AG08395 (cell line): ENCODE data around the gene RALGDS.

Experiments used
- DNase-seq: peaks from one replicate; pipeline ENCODE4 v3.0.0; 2012; ENCODE audit warnings: mixed read lengths, low spot score

RALGDS gene

DNA sequence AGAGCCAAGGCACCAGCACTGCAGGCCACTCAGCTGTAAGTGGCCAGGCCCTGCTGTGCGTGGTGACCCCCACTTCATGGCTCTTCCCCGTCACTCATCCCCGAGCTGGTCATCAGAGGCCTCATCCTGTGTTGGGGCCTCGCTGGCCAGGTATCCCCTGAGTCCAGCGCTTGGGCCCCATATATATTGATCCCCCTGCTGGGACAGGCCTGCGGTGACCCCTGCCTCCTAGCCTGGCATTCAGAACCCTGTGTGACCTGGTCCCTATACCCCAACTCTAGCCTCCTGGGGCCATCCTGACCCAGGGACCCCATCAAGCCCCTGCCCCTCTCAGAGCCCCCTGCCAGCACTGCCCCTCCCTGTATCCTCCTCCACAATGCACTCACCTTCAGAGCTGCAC is 30.0 kb upstream of the RALGDS start:
- no peak for DNase-seq

DNA sequence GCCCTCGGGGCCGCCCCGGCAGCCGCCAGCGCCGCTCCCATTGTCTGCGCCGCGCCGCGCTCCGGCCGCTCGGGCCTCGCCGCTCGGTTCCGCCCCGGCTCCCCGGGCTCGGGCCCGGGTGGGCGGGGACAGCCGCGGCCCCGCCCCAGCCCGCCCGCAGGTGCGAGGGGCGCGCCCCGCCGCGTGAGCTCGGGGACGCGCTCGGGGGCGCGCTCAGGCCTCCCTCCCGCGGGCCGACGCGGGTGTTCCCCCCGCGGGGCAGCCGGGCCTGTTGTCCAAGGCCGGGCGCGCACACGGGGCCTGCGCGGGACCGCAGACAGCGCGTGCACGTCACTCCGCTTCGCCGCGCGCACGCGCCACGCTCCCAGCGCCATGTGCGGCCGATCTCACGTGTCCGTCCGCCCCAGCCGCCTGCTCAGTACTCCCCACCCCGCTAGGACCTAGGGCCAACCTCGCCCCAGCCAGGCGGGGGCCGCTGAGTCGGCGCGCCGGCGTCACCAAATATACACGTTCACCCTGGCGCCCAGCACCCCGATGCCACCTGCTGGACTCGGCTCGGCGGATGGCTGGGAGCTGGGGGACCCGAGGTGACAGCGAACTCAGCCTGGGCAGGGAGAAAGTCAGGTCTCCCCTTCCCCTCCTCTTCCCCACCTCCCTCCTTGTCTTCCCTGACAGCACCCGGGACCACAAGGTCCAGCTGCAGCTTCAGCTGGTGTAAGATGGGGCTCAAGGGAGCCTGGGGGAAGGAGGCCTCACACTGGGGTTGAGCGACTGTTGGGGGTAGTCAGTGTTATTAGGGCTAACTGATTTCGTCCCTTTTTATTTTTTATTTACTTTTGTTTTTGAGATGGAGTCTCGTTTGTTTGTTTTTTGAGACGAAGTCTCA is 28.3 kb upstream of the RALGDS start:
- DNase-seq, result peak; percentile 97

GRCh38 chr9:133148199-133149129 is 27.4 kb upstream of the RALGDS start:
- DNase-seq, result peak; percentile 45

- DNase-seq, result peak; percentile 70
Measured at GRCh38 chr9:133147412-133148198, 26.6 kb upstream of the RALGDS start.

GRCh38 chr9:133146746-133147411 is 25.8 kb upstream of the RALGDS start:
- DNase-seq, result no peak

DNA sequence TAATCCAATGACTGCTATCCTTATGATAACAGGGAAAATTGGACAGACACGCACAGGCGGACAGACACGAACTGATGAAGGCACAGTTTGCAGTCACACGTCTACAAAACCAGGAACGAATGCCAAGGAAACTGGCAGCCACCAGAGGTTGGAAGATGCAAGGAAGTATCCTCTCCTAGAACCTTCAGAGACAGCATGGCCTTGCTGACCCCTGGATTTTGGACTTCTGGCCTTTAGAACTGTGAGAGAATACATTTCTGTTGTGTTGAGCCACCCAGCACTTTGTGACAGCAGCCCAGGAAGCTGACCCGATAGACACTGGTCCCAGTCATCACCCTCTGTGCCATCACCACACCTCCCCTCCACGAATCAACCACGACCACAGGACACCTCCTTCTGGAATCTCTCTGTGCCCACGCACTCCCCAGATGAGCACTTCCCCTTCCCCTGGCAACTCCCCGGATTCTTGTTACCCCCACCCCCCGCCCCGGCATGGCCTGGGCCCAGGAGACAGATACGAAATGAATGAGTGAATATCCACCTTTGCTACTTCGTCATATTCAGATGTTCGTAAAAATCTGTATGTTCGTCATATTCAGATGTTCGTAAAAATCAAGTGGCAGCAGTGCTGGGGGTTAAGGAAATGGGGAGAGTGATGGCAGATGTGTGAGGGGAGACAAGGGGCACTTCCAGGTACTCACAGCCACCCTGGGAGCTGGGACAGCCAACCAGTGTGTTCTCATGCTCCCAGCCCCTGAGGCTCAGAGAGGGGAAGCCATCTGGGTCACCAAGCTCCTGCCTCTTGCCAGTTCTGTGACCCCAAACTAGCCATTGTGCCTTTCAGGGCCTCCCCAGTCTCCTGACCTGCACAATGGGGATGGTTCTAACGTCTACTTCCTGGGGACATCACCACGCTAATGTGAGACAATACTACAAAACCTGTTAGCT is 24.1 kb upstream of the RALGDS start:
- DNase-seq, result no peak

DNA sequence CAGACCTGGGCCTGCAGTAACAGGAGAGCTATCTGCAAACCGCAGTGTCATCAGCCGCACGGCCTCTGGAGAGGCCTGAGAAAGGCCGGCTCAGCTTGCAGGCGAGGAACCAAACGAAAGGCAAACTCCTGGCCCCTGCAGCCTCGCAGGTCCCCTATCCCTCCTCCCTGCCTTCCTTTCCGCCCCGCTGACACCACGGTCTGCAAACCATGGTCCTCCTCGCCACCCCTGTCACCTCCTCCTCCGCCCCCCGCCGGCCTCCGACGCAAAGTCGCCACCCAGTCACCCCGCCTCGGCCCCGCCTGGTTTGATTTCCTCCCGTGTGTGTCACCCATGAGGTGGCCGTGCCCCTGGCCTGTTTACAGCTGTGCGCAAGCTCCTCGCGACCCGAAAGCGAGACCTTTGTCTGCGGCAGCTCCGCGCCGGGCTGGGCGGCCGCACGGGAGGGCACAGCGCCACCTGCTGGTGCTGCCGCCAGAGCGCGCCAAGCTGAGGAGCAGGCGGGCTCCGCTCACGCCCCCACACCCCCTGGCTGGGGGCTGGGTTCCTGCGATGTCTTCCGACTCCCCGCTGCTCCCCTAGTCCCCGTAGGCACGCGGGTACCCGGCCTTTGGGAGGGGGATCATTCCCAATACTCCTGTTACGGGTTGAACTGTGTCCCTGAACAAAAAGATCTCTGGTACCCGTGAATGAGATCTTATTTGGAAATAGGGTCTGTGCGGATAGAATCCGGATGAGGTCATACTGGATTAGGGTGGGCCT is 23.3 kb upstream of the RALGDS start:
- DNase-seq, result peak; percentile 84

- no peak for DNase-seq
Measured at GRCh38 chr9:133143639-133144141, 22.6 kb upstream of the RALGDS start.

DNA sequence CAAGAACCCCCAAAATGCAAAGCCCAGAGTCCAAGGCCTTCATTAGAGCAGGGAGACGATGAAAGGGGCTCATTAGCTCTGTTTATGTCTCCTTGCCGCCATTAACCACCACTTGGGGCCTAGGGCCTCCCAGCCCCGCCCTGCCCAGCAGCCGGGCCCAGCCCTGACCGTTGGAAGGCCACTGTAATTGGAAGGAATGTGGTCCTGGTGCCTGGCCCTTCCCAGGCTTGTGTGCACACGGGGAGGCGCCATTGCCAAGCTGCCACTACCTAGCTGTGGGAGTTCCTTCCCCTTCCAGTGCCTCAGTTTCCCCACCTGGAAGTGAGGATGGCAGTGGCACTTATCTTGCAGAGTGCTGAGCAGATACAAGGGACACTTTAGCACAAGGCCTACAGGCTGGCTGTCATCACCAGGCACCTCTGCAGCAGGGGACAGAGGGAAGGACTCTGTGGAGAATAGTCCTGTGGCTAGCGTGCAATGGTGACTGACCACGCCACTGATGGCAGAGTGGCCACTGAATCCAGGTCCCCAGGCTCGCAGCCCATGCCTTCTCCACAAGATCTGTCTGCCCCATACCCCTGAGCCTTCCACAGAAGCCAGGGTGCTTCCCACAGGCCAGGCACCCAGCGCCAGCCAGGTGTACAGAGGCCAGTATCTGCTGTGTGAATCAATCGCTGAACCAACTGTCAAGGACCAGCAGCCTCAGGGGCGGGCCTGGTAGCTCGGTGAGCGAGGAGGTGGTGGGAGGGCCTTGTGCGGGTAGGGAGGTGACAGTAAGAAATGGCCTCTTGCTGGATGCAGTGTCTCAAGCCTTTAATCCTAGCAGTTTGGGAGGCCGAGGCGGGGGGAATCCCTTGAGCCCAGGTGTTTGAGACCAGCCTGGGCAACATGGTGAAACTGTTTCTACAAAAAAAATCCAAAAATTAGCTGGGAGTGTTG is 21.9 kb upstream of the RALGDS start:
- no peak for DNase-seq

GRCh38 chr9:133141833-133142595 is 21.0 kb upstream of the RALGDS start:
- no peak for DNase-seq

DNA sequence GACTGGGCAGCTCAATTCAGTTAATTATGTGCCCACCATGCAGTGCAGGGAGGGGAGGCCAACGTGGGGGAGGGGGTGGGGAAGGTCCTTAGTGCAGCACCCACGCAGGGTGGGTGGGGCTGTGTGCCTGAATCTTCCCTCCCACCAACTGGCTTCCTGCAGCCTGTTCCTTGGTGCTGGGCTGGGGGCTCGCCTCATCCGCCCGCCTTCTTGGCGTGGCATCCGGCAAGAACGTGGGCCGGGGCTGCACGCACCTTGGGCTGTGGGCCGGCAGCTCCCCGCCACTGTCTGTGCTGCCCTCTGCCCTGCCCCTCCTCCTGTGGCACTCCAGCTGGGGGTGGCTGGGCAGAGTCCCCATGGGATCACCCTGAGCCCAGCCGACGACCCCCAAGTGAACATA is 19.6 kb upstream of the RALGDS start:
- DNase-seq, result no peak

DNA sequence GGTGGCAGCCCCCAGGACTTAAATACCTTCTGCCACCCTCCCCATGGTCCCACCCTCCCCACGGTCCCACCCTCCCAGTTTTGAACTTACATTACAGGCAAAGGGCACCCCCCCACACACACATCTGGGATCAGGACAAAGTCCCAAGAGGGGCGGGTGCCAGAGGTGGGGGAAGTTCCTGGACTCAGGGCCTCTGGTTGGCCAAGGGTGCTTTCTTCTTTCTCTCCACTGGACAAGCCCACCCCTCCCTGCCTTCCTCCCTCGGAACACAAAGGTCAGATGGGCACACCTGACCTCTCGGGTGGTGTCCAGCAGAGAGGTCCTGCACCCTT is 19.1 kb upstream of the RALGDS start:
- no peak for DNase-seq

- DNase-seq, result no peak
Measured at GRCh38 chr9:133139246-133140173, 18.5 kb upstream of the RALGDS start.

- DNase-seq, result no peak
Measured at GRCh38 chr9:133137451-133138231, 16.6 kb upstream of the RALGDS start.

GRCh38 chr9:133135146-133135745 is 14.2 kb upstream of the RALGDS start:
- DNase-seq, result peak; percentile 88
